Breast epithelium (tissue), 4 donors: ENCODE data around the gene SPRYD7. TPM values are rescaled to one million over a fixed set of nuclear protein-coding genes. Genes with fewer than 3 reads are reported as not detected.

ENCODE experiments used
- DNase-seq, 2 donors: peaks; one replicate each; pipeline ENCODE4 v3.0.0-alpha.2; 2019; ENCODE audit warnings: low spot score in 2 of 2
- H3K27ac ChIP-seq, 2 donors: fragments of 200-600 bp; sonication (generic) in 1 of 2; one replicate each; pipeline ENCODE4 v1.5.1; 2016 to 2019; ENCODE audit warnings: mild to moderate bottlenecking in 1 of 2
- H3K27me3 ChIP-seq, 2 donors: fragments of 200-600 bp; sonication (generic) in 1 of 2; one replicate each; pipeline versions ENCODE4 v1.5.1 to v1.6.0; 2017 to 2019; ENCODE audit warnings: control low read depth in 1 of 2, mild to moderate bottlenecking in 1 of 2
- H3K36me3 ChIP-seq: fragments of 200-600 bp; one replicate; pipeline ENCODE4 v1.5.1; 2019
- H3K4me1 ChIP-seq, 2 donors: fragments of 200-600 bp; sonication (generic); one replicate each; pipeline ENCODE4 v1.5.1; 2016 to 2019; ENCODE audit warnings: control low read depth in 1 of 2
- H3K4me3 ChIP-seq, 3 donors: fragments of 200-600 bp; sonication (generic); 1 replicate in 2 of 3; 2 replicates in 1 of 3; pipeline ENCODE4 v1.5.1; 2016 to 2019; ENCODE audit warnings: mild to moderate bottlenecking in 3 of 3, moderate library complexity in 2 of 3
- H3K9me3 ChIP-seq, 2 donors: fragments of 200-600 bp; sonication (generic) in 1 of 2; one replicate each; pipeline ENCODE4 v1.5.1; 2016 to 2019; ENCODE audit warnings: control low read depth in 1 of 2
- POLR2A ChIP-seq: fragments of 450-650 bp; IDR thresholded peaks from one replicate; pipeline ENCODE4 v1.6.1; 2016; ENCODE audit warnings: antibody characterized with exemption, mild to moderate bottlenecking, moderate library complexity
- POLR2AphosphoS5 ChIP-seq, 3 donors: sonication (generic); formaldehyde crosslinking; IDR thresholded peaks; one replicate each; pipeline ENCODE4 v1.6.1; 2017; ENCODE audit warnings: antibody characterized with exemption in 3 of 3
- intact Hi-C: fragments of 100-400 bp; cut with DNase I; formaldehyde crosslinking; loops from one replicate; pipeline ENCODE4 v1.15.1; 2023; ENCODE audit warnings: low total_unique reads
- total RNA-seq, 3 donors: library from RNA; depleted of rRNA; stranded (reverse); fragments of >200 nt; gene quantifications; one replicate each; pipeline ENCODE4 v1.1.0, GENCODE V29; 2016
- TF ChIP-seq, protein P1 (sequence below), 3 donors: fragments of 450-650 bp; IDR thresholded peaks; one replicate each; pipeline ENCODE4 v1.5.1; 2016 to 2017; ENCODE audit warnings: antibody characterized with exemption in 3 of 3, mild to moderate bottlenecking in 3 of 3, moderate library complexity in 3 of 3

The SPRYD7 gene, protein sequence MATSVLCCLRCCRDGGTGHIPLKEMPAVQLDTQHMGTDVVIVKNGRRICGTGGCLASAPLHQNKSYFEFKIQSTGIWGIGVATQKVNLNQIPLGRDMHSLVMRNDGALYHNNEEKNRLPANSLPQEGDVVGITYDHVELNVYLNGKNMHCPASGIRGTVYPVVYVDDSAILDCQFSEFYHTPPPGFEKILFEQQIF
- 1 to 10 TPM; 3.0 to 6.1 (median 3.9) TPM for total RNA-seq

- Histone ChIP-seq H3K4me3 (peak within 1 kb of the TSS; percentile 82 to 97 (median 85)), H3K27ac (peak within 1 kb of the TSS; percentile 81 to 89), H3K27me3 (no peaks in the 10 kb centered on the region), H3K36me3 (no peaks in the 10 kb centered on the region), H3K9me3 (no peaks in the 10 kb centered on the region), H3K4me1 (no peaks in the 10 kb centered on the region)
- peak; percentile 96 for DNase-seq
- TF ChIP-seq POLR2A = peak; percentile 6
- TF ChIP-seq POLR2AphosphoS5 (IDR thresholded peaks at IDR 0.05) = peak in 2 of 3 donors; percentile 45 to 65
- TF ChIP-seq, protein P1, sequence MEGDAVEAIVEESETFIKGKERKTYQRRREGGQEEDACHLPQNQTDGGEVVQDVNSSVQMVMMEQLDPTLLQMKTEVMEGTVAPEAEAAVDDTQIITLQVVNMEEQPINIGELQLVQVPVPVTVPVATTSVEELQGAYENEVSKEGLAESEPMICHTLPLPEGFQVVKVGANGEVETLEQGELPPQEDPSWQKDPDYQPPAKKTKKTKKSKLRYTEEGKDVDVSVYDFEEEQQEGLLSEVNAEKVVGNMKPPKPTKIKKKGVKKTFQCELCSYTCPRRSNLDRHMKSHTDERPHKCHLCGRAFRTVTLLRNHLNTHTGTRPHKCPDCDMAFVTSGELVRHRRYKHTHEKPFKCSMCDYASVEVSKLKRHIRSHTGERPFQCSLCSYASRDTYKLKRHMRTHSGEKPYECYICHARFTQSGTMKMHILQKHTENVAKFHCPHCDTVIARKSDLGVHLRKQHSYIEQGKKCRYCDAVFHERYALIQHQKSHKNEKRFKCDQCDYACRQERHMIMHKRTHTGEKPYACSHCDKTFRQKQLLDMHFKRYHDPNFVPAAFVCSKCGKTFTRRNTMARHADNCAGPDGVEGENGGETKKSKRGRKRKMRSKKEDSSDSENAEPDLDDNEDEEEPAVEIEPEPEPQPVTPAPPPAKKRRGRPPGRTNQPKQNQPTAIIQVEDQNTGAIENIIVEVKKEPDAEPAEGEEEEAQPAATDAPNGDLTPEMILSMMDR (IDR thresholded peaks at IDR 0.05) = peak; percentile 50 to 93 (median 92)
- intact Hi-C loops = no loop called here
Observed at GRCh38 chr13:49936075-49936967, at the start of gene SPRYD7. Gene SPRYD7 (minus strand): TSS chr13:49936340. CDS start chr13:49936235, 105 bp downstream.

- TF ChIP-seq POLR2AphosphoS5 (IDR thresholded peaks at IDR 0.05) (no peak), POLR2A (no peak)
- TF ChIP-seq, protein P1 (IDR thresholded peaks at IDR 0.05) = no peak
- no peaks in the 10 kb centered on the region for H3K4me1 ChIP-seq
- H3K9me3 ChIP-seq = no peaks in the 10 kb centered on the region
- intact Hi-C loops = no loop called here
- DNase-seq = no peak
- no peaks in the 10 kb centered on the region for H3K27me3 ChIP-seq
- no peak overlapping the region for H3K4me3 ChIP-seq
- H3K27ac ChIP-seq = no peak overlapping the region
- H3K36me3 ChIP-seq = no peaks in the 10 kb centered on the region
Observed at GRCh38 chr13:49985129-49985528, 49.0 kb upstream of the SPRYD7 start.

- H3K27me3 ChIP-seq = no peaks in the 10 kb centered on the region
- no peak overlapping the region for H3K27ac ChIP-seq
- no peak for TF ChIP-seq POLR2A
- TF ChIP-seq, protein P1 (IDR thresholded peaks at IDR 0.05) = no peak
- no peak for TF ChIP-seq POLR2AphosphoS5 (IDR thresholded peaks at IDR 0.05)
- intact Hi-C loops = no loop called here
- no peak overlapping the region for H3K4me3 ChIP-seq
- no peaks in the 10 kb centered on the region for H3K4me1 ChIP-seq
- H3K36me3 ChIP-seq = no peaks in the 10 kb centered on the region
- no peak for DNase-seq
- no peaks in the 10 kb centered on the region for H3K9me3 ChIP-seq
Observed at GRCh38 chr13:49980266-49980665, 44.1 kb upstream of the SPRYD7 start.

DNA sequence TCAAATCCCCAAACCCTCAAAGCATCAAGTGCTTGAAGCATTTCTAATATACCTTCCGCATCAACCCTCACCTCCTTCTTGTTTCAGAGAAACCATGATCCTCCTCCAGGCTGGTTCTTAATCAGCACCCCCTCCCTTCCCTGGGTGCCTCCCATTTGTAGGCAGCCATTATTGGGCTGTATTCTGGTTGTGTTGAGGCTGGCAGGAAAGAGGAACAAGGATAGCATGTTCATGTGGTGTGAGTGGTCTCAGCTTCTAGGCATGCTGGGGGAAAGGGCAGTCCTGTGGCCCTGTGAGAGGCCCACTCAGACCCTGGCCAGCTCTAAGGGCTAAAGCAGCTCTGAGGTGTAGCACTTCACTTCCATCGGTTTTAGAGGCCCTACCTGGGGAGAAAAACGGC, 41.9 kb upstream of the SPRYD7 start:
- no peaks in the 10 kb centered on the region for H3K27me3 ChIP-seq
- H3K4me1 ChIP-seq = no peaks in the 10 kb centered on the region
- H3K27ac ChIP-seq = no peak overlapping the region
- DNase-seq = no peak
- H3K36me3 ChIP-seq = no peaks in the 10 kb centered on the region
- no peaks in the 10 kb centered on the region for H3K9me3 ChIP-seq
- intact Hi-C loops = no loop called here
- TF ChIP-seq POLR2AphosphoS5 (IDR thresholded peaks at IDR 0.05) (no peak), POLR2A (no peak)
- TF ChIP-seq, protein P1 (IDR thresholded peaks at IDR 0.05) = no peak
- no peak overlapping the region for H3K4me3 ChIP-seq
